CD4-positive, alpha-beta T cell treated with Interleukin-15 for 1 hour (primary cell): ENCODE measurements around the gene ST6GALNAC2.
"Not testable (repeated sequence)": the region's sequence is repeated elsewhere in the genome, so short reads cannot be mapped to it uniquely, and the experiment has no call there.

ENCODE experiments used
- DNase-seq: peaks from one replicate; pipeline ENCODE4 v3.0.0-alpha.2; 2020

The ST6GALNAC2 gene

DNA sequence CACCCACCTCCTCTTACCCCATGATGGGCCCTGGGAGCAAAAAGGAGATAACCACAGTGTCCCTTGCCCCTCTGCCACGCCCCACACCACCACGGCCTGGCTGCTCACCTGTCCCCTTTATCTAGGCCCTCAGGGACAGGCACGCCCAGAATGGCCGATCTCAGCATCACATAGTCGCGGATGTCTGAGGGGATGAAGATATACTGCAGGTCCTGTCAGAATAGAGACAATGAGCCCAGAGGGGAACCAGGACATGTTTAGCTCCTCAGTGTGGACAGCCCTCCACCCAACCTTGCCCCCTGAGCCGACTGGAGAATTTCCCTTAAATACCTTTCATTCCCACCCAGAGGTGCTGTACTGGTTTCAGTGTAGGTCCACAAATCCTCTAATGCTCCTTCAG is 15.2 kb downstream of the ST6GALNAC2 start:
- no peak for DNase-seq

DNA sequence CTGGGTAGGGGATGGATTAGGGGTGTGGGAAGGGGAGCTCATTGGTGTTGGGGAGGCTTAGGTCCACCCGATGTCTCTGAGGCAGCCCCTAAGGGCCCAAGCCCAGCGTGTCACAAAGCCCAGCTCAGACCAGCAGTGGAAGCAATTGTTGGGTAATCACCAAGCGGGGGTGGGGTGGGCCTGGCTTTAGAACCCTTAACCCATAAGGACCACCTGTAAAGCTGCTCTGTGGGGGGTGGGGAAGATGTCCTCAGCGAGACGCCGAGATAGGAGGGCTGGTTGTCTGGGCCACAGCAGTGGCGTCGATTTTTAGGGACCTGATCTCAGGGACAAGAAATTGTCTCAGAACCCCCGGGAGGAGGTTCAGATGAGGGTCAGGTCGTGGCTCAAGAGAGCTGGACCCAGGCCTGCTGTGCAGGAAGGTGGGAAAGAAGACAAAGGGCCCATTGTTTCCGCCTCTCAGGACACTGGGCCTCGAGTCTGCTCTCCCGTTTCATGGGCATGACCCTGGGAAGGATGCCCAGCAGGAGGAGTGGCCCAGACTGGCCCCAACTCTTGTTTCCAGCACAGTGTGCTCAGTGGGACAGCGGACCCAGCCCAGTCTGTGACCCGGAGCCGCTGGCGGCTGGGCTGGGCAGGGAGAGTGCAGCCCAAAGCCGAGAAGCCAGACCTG is 15.9 kb downstream of the ST6GALNAC2 start:
- DNase-seq: no peak

DNA sequence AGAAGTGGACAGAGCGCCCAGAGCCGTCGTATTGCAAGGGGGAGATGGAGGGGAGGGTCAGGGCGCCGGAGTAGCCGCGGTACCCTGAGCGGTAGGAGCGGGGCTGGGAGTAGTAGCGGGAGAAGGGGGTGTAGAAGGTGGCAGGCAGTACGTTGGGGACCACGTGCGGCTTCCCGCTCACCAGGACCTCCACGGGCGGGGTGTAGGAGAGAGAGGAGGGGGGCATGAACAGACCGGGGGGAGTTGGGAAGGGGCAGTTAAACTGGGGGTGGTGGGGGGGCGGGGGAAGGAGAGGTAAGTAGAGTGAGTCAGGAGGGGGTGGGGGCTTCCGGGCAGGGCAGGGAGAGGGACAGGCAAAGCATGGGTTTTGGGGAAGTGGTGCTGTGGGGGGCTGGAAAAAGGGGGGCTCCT is 16.8 kb downstream of the ST6GALNAC2 start:
- DNase-seq: no peak

DNA sequence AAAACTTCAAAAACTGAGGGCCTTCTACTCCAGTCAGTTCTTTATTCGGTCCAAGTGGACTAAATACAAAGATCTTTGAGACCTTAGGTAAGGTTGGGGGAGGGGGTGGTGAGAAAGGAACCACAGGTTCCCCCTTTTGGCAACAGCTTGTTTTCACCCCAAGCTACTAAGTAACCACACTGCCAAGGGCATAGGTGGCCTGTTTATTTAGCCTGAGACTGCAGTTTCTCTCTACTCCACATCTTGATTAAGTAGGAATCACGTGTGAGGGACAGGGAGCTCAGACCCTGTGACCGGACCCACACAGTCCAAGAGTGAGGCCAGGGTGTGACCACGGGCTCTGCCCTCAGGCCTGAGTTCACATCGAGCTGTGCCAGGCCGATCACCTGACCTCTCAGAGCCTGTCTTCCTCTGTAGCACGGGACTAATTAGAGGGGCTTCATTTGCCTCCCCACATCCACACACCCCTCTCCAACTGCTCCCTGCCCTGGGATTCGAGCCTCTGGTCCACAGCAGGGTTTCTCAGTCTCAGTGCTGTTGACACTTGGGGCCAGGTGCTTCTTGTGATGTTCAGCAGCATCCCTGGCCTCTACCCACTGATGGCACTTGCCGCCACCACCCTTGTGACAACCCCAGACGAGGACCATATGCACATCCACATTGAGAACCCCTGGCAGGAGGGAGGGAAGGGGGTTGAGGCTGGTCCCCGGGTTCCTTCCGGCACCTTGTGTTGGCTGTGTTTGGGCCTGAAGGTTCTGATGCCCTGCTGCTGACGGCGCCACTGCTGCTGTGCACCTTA is 17.8 kb downstream of the ST6GALNAC2 start:
- no peak for DNase-seq

DNA sequence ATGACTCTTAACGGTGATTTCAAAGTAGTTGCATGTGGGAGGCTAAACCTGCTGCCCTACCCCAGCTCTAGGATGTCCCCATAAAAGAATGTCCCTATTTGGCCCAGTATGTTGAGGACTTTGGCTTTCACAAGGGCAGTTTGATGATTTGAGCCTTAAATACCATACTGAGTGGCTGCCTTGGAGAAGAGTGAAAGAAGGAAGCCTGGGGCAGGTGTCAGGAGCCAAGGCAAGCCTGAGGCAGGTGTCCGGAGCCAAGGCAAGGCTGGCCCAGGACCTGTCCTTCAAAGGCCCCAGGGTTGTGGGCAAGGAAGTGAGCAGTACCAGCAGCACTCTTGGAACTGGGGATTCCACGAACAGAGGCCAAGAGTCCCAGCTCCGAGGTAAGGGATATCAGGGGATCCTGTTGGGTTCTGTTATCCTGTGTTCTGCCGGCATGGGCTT is 18.6 kb downstream of the ST6GALNAC2 start:
- no peak for DNase-seq

DNA sequence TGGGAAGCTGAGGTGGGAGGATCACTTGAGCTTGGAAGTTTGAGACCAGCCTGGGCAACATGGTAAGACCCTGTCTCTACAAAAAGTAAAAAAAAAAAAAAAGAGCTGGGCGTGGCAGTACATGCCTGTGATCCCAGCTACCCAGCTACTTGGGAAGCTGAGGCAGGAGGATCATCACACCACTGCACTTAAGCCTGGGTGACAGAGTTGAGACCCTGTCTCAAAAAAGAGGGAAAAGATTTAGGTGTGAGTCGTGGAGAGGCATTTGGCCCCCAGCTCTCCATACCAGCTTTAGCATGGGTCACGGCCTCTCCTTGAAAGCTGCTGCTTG is 19.1 kb downstream of the ST6GALNAC2 start:
- no peak for DNase-seq

DNA sequence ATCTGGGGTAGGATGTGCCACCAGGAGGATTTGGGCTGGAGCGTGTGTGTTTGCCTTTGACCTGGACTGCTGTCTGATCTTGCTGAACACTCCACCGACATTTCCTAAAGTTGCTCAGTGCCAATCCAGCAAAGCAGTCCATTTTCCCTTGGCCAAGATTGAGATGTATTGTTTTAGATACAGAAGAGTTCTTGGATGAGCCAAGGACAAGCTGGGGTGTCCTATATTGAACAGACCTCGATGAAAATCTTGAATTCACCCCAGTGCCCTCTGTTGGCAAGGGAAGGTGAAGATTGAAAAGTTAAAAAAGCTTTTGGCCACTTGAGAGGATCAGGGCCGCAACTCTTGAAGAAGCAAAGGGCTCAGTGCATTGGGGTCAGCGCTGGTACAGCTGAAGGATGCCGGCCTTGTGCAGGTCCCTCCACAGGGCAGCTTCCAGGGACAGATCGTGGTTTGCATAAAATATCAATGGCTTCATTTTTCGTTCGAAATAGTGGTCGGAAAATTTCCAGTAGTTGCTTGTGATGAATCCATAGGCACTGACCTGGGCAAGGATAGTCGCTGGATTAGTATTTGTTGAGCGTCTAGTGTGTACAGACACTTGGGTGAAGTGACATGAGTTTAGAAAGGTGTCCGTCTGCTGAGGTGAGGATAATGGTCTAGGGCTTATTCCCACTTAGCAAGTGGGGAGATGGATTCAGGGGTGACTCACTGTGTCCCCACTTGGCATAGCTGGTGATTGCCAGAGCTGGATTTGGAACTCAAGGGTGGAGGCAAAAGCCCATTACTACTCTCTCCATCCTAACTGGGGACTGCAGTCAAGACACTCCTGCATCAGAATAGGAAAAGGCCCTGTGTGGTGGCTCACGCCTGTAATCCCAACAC is 19.7 kb downstream of the ST6GALNAC2 start:
- DNase-seq: no peak

DNA sequence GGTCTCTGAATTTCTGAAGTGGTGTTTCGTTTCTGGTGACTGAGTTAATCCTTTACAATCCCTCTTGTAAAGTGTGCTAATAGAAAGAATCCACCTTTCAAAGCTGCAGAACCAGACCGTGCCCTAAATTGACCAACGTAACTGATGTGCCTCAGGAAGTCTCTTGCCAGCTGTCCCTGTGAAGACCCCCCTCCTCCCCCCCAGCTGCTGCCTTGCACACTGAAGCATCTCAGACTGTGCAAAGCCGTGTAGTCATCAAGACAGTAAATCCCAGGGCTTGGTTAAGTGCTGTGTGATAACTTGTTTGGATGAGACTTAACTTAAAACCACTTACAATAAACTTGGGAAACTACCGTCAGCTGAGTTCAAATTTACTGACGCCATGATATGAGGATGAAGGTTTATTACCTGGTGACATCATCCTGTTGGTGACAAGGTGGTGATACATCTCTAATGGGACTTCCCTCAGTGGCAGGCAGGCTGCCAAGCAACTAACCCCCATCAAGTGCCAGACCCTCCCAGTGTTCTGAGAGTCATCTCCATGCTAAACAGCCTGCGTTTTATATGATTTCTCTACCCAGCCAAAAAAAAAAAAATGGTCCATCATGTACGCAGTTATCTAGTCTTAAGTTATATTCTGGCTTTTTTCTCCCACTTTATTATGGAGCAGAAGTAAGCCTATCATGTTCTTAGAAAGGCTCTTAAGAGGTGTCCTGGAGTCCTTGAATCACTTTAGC is 20.5 kb downstream of the ST6GALNAC2 start:
- DNase-seq: not testable (repeated sequence)

DNA sequence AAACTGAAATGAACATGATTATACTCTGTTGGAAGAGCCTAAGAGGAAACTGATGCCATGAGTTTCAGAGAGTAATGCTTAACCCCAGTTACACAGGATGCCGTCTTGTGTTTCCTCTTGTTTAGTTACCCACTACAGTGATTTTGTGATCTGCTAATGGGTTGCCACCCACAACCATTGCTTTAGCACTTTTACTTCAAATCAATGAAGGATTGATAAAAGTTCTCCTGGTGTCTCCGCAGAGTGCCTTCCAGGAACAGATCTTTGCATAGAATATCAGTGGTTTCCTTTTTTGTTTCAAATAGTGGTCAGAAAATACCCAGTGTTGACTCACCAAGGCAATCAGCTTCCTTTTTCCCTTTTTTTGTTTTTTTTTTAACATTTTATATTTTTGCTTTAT is 22.3 kb downstream of the ST6GALNAC2 start:
- not testable (repeated sequence) for DNase-seq

DNA sequence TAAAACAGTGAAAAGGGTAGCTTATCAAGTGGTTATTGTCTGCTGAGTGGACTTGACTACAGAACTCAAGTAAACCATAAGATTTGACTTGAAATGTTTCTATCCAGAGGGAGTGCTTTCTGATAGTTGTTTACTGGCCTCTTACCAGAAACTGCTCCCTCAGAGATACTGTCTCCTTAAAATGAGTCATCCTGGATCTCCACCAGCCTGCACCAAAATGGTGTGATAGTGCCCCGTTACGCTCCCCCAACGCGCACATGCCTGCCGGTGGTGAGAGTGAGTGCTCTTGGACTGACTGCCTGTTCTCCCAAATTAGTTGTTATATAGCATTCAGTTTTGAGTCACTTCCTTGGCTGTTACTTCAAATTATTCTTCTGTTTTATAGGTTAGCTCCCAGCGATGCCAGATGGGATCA is 22.9 kb downstream of the ST6GALNAC2 start:
- no peak for DNase-seq

DNA sequence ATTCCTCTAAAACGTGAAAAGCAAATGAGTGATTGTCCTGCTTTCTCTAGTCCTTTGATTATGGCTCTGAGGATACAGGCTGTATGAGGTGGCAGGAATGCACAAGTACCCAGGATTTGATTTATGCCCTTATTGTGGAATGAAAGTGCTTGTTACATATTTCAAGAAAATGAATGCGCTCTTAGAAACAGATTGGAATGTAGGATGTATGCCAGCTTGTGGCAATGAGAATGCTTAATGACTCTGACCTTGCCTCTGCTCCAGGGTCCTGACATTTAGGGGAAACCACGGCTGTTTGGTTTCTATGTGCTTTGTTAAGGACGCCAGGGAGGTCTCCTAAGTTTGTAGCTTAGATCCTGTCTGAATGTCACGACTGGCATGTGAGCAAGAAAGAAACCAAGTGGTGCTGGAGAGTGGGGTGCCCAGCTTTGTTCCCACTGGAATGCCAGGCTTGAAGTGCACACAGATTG is 23.8 kb downstream of the ST6GALNAC2 start:
- DNase-seq: no peak

DNA sequence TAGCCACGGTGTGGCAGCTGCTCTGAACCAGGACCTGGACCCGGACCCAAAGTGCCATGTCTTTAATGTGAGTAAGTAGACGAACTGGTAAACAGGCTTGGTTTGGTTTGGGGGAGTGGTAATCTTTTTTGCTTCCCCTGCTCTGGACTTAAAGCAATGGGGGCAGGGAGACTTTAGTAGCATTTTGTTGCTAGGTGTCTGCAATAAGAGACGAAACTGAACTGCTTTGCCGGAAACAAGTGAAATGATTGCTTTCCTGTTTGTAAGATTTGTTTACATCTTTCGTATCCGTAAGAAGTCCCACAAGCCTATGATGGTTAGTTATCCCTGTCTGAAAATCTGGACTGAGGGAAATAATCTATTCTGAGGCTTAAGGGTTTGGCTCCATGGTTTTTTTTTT is 24.3 kb downstream of the ST6GALNAC2 start:
- DNase-seq: peak; percentile 23

DNA sequence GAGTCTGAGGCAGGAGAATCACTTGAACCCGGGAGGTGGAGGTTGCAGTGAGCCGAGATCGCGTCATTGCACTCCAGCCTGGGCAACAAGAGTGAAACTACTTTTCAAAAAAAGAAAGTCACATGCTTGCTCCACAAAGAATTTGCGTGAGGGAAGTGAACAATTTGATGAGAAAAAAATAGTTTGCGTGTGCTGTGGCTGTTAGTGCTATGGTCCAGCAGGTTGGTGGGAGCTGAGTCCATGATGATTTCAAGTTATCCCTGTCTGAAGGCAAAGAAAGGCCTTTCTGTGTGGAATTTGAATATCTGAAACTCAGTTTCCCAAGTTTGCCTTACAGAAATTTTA is 24.8 kb downstream of the ST6GALNAC2 start:
- DNase-seq: no peak

DNA sequence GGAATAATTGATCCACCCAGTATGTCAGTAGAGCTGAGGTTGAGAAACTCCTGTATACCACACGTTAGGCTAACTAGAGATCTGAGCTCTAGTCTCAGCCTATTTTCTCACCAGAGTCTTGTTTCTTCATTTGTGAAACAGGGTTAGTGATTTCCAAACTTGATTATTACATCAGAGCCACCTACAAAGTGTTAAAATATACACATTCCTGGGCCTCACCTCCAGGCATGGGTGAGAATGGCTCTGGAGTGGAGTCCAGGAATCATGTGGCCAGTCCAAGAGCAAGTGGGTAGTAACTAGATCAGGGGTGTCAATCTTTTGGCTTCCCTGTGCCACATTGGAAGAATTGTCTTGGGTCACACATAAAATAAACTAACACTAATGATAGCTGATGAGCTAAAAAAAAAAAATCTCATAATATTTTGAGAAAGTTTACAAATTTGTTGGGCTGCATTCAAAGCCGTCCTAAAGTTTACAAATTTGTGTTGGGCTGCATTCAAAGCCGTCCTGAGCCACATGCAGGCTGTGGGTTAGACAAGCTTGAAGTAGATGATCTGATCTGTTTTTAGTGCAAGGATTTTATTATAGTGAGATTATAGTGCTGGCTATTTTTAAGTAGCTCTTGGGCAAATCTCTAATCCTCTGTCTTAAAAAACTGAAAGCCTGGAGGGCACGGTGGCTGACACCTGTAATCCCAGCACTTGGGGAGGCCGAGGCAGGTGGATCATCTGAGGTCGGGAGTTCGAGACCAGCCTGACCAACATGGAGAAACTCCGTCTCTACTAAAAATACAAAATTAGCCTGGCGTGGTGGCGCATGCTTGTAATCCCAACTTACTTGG is 25.4 kb downstream of the ST6GALNAC2 start:
- DNase-seq: no peak

DNA sequence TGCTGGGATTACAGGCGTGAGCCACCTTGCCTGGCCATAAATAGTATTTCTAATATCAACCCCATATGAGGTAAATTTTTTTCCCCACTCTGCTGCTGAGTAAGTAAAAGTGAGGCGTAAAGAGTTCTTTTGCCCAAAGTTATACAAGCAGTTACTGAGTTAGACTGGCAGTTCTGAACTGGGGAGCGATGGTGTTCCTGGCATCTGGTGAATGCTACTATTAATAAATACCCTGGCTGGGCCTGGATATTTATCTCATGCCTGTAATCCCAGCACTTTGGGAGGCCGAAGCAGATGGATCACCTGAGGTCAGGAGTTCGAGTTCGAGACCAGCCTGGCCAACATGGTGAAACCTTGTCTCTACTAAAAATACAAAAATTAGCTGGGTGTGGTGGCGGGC is 26.2 kb downstream of the ST6GALNAC2 start:
- not testable (repeated sequence) for DNase-seq

DNA sequence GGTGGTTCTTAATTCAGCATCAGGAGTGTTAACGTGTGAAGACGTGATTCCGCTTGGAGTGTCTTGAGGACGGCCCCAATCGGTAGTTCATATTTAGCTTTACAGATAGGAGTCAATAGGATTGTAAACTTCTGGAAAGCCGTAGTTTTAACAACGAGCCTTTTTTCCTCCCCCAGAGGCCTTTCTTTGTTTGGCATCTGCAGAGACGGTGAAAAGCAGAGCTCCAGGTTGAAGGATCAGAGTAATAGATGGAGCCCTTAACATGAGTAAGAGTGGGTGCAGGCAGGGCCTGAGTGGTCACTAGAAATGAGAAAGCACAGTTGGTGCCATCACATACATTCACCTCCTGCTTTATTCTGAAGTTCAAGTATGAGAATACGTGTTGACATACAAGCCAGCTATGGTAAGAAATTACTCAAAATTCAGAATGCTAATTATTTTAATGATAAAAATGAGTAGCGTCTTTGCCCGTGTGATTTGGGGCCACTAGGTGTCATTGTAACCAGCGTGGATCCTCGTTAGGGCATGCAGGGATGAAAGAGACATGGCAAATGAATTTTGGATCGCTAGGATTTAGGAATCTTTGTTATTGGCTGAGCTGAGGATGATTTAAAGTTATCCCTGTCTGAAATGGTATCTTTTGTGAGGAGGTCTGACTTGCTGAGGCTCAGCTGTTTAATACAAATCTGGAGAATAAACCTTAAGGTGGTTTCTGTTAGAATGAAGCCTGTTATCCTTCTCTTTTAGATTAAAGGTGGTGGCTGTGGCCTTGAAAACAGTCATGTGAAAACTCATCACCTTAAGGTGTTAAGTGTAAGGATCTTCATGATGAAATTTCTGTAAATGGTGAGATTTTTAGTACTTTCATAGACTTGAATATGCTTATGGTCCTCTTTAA is 27.2 kb downstream of the ST6GALNAC2 start:
- peak; percentile 28 for DNase-seq

DNA sequence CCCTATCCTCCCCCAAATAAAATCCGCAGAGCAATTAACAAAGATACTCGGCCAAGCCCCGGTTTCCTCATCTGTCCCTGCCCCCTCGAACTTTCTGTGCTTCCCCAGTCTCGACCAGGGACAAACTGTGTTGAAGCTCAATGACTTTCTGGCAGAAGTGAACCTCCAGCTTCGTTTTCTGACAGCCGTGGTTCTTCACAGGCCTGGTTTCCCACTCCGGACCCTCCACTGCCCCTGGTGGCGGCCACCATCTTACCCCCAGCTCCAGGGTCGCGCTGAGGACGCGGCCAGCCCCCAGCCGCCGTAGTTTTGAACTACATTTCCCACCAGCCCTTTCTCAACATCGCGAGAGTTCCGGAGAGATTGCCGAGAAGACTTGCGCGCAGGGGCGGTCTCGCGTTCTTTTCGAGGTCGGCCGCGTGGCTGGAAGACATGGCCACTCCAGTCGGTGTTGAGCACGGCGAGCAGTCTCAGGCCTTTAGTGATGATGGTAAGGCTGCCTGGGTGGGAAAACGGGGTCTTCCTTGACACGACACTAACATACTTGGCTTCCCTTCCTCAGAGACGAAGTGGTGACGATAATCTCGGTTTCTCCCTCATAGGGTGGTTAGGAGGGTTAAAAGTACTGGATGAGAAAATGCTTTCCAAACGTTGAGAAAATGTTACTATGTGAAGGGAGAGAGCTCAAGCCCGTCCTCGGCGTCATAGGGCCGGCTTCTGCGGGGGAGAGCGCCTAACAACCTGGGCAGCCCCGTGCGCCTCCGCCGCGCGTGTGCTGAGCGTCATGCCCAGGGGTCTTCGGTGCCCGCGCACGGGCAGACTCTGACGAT is 28.1 kb downstream of the ST6GALNAC2 start:
- DNase-seq: peak; percentile 95

DNA sequence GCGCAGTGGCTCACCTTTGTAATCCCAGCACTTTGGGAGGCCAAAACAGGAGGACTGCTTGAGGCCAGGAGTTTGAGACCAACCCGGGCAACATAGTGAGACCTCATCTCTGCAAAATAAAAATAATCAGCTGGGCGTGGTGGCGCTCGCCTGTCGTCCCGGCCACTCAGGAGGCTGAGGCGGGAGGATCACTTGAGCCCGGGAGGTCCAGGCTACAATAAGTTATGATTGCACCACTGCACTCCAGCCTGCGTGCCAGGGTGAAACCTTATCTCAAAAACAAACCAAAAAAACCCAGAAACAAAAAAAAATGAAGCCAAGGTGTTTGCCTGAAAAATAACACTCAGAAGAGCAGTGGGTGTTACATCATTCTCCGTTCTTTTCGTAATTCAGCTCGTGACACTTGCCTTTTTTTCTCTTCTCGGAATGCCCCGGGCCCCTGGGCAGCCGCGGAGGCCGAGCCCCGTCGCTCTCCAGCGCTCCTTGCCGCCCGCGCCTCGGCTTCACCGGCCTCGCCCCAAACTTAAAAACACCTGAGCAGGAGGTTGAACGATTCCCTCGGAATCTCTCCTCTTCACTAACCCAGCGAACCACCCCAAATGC is 28.8 kb downstream of the ST6GALNAC2 start:
- peak; percentile 63 for DNase-seq

DNA sequence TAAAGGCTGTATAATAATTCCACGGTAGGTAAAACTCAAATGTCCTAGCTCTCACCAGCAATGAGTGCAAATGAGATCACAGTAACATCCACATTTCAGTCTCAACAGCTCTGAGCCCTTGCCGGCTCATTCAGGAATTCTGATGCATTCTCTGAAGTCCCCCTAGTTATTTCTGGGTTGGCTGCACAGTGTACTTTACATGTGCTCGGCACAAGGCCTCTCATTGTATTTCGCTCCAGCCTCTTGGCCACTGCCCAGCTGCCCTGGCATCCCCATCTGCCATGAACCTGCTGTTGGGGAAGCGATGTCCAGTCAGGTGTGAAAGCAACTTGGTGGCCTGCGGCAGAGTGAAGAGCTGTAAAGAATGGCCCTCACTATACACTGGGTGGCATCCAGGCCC is 31.5 kb downstream of the ST6GALNAC2 start:
- DNase-seq: no peak
